Activated naive CD8-positive, alpha-beta T cell treated with anti-CD3 and anti-CD28 coated beads, Interleukin-2, amount 50 U/mL, for 24 hours (primary cell): ENCODE data around the gene ERCC5.

ENCODE experiments used
- ATAC-seq: fragments of 150-1000 bp; cut with Tn5 transposase; one replicate; pipeline ENCODE4 v1.10.0; 2021
- DNase-seq: peaks from one replicate; pipeline ENCODE4 v3.0.0; 2021
- H3K27ac Mint-ChIP-seq: one replicate; pipeline ENCODE4 v1.8.0; 2021; ENCODE audit warnings: mild to moderate bottlenecking, mixed read lengths
- H3K27me3 Mint-ChIP-seq: one replicate; pipeline ENCODE4 v1.8.0; 2021; ENCODE audit warnings: mixed read lengths
- H3K36me3 Mint-ChIP-seq: one replicate; pipeline ENCODE4 v1.8.0; 2021; ENCODE audit warnings: low read depth, mixed read lengths
- H3K4me1 Mint-ChIP-seq: one replicate; pipeline ENCODE4 v1.8.0; 2021; ENCODE audit warnings: mixed read lengths
- H3K4me3 Mint-ChIP-seq: one replicate; pipeline ENCODE4 v1.8.0; 2021; ENCODE audit warnings: mild to moderate bottlenecking, moderate library complexity, mixed read lengths
- H3K9me3 Mint-ChIP-seq: one replicate; pipeline ENCODE4 v1.8.0; 2021; ENCODE audit warnings: mixed read lengths

ERCC5 gene

DNA sequence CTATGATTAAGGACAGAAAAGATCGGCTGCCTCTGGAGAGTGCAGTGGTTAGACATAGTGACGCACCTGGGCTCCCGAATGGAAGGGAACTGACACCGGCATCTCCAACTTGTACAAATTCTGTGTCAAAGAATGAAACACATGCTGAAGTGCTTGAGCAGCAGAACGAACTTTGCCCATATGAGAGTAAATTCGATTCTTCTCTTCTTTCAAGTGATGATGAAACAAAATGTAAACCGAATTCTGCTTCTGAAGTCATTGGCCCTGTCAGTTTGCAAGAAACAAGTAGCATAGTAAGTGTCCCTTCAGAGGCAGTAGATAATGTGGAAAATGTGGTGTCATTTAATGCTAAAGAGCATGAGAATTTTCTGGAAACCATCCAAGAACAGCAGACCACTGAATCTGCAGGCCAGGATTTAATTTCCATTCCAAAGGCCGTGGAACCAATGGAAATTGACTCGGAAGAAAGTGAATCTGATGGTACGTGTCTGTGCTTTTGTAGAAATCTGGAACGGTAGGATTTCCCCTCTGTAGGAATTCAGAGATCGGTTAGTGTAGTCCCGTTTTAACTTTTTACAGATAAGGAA is 16.9 kb downstream of the ERCC5 start:
- Mint-ChIP-seq H3K27me3 (no peaks in the 10 kb centered on the region), H3K9me3 (no peaks in the 10 kb centered on the region), H3K36me3 (peaks cover 61% of the 10 kb centered on the region), H3K4me1 (peaks cover 14% of the 10 kb centered on the region), H3K4me3 (no peak overlapping the region), H3K27ac (no peak overlapping the region)
- ATAC-seq (no peak), DNase-seq (no peak)

DNA sequence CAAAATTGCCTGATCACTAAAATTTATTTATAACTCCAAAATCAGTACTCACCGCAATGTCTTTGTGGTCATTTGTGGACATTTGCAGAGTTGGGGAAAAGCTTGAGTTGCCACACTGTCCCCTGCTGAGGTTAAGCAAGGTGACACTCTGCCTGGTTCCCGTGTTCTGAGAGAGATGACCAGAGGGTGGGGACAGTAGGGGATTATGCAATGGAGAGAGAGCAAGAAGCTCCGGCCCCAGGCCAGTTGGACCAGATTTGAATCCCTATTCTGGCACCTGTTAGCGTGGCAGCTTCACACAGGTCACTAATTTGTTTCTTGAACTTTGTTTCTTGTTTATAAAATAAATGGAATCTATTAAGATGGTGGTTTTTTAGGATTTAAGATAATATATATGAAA is 17.8 kb downstream of the ERCC5 start:
- Mint-ChIP-seq H3K27ac (no peak overlapping the region), H3K36me3 (peaks cover 61% of the 10 kb centered on the region), H3K27me3 (no peaks in the 10 kb centered on the region), H3K4me3 (no peak overlapping the region), H3K4me1 (peaks cover 14% of the 10 kb centered on the region), H3K9me3 (no peaks in the 10 kb centered on the region)
- ATAC-seq = no peak
- no peak for DNase-seq

DNA sequence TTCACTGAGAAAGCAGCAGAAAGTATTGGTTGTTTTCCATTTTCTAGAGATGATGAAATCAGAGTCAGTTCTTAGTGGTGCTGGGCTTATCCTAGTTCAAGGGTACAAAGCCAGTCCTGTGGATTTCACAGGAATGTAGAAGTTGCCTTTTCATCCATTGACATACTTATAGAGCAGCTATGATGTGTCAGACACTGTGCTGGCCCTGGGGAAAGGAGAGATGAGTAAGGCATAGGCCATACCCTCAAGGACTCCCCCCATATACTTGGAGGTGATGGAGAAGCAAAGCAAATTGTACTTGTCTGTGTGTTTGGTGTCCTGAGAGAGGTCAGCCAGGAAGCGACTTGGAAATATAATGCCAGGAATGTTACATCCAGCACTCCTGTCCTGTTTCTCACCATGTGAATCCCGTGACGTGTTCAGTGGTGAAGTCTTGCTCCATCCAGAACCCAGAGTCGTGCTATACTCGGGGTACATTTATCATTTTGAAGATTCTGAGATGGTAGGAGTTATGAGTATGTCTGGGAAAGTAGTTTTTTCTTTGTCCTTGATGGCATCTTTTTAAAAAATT is 22.6 kb downstream of the ERCC5 start:
- peaks cover 33% of the 10 kb centered on the region for H3K4me1 Mint-ChIP-seq
- no peaks in the 10 kb centered on the region for H3K9me3 Mint-ChIP-seq
- peaks cover 58% of the 10 kb centered on the region for H3K36me3 Mint-ChIP-seq
- H3K27ac Mint-ChIP-seq = no peak overlapping the region
- no peaks in the 10 kb centered on the region for H3K27me3 Mint-ChIP-seq
- no peak overlapping the region for H3K4me3 Mint-ChIP-seq
- DNase-seq (no peak), ATAC-seq (peak; percentile 27)

DNA sequence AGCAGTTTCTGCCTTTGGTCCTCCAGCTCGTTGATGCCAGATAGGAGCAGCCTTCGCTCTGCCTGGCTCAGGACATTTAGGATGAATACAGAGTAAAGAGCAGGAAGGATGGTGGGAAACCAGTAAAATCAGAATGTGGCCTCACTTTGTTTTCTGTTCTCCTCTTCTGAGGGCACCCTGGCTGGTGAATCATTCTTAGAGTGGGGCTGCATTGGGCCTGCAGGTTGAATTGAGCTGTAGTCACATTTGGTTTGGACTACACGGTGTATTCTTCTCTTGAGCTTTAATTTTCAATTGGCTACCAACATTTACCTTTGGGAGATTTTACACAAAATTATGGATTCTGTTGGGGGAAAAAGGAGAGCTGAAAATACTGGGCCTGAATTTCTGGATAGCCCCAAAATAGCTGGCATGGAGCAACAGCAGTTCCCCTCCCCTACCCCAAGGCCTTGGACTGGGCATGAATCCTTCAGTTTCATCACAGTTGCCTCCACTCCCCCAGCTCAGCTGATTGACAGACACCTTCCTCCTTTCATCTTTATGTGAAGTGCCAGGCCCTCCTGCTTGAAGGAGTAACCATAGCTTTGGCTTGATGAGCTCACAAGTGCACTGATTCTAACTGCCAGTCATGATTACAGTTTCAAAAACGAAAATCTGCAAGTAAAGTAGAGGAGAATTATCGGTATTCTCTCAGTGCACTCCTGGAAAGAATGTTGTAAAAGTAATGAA is 24.3 kb downstream of the ERCC5 start:
- Mint-ChIP-seq H3K36me3 (peaks cover 53% of the 10 kb centered on the region), H3K4me3 (no peak overlapping the region), H3K9me3 (no peaks in the 10 kb centered on the region), H3K27ac (peak overlapping the region; percentile 18), H3K4me1 (peaks cover 36% of the 10 kb centered on the region), H3K27me3 (no peaks in the 10 kb centered on the region)
- DNase-seq = no peak
- peak; percentile 26 for ATAC-seq

DNA sequence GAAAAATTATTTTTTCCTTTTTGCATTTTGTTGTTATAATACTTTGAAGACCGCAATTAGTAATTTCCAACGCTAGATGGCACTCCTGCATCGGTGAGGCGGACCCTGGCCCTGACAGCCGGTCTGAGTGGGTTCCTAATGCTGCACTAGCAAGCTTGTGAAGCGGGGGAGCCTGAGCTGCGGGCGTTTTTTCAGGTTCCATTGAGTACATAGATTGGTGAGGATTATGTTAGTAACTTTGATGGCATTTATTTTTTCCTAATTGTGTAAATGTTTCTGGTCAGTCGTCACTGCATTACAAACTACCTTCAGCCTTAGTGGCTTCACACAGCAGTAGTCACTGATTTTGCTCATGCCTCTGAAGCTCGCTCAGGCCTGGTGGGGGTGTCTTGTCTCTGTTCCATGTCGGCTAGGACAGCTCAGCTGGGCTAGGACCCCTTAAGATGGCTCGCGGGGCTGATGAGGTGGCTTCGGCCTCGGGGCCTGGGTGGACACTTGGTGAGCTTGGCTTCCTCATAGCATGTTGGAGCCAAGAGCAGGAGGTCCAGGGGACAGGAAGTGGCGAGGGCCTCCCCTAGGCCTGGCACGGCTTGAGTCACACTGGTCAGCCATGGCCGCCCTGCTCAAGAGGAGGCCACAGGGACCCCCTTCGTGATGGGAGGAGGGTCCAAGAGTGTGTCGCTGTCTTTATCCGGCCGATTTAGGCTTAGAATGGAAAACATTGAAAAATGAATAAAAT is 25.0 kb downstream of the ERCC5 start:
- ATAC-seq (peak; percentile 60), DNase-seq (peak; percentile 50)
- Mint-ChIP-seq H3K36me3 (peaks cover 54% of the 10 kb centered on the region), H3K9me3 (no peaks in the 10 kb centered on the region), H3K4me3 (no peak overlapping the region), H3K27ac (peak overlapping the region; percentile 18), H3K27me3 (no peaks in the 10 kb centered on the region), H3K4me1 (peaks cover 33% of the 10 kb centered on the region)

DNA sequence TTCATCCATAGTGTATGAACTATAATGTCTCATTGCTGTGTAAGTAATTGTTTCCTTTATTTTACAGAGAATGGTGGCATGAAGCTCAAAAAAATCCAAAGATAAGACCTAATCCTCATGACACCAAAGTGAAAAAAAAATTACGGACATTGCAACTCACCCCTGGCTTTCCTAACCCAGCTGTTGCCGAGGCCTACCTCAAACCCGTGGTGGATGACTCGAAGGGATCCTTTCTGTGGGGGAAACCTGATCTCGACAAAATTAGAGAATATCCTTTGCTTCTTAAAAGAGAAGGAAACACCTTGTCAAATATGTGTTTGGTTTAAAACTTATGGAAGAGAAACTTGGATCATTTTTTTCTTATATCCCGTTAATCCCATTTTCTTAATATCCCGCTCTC is 26.3 kb downstream of the ERCC5 start:
- no peak overlapping the region for H3K4me3 Mint-ChIP-seq
- H3K27ac Mint-ChIP-seq = peak overlapping the region; percentile 58
- H3K36me3 Mint-ChIP-seq = peaks cover 57% of the 10 kb centered on the region
- no peaks in the 10 kb centered on the region for H3K9me3 Mint-ChIP-seq
- H3K4me1 Mint-ChIP-seq = peaks cover 33% of the 10 kb centered on the region
- no peak for ATAC-seq
- H3K27me3 Mint-ChIP-seq = no peaks in the 10 kb centered on the region
- no peak for DNase-seq

DNA sequence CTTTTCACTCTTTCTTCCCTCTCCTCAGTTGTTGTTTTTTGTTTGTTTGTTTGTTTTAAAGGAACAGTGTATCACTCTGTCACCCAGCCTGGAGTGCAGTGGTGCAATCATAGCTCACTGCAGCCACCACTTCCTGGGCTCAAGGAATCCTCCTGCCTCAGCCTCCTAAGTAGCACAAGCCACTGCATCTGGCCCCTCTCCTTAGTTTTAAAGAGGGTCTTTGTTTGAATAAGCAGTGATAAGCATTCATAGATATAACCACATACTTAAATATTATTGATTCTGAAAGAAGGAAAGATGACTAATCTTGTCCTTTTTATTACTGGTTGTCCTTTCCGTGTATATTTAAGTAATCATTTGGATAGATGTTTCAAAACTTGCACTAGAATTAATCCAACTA is 26.7 kb downstream of the ERCC5 start:
- Mint-ChIP-seq H3K9me3 (no peaks in the 10 kb centered on the region), H3K36me3 (peaks cover 54% of the 10 kb centered on the region), H3K27ac (peak overlapping the region; percentile 59), H3K27me3 (no peaks in the 10 kb centered on the region), H3K4me1 (peaks cover 33% of the 10 kb centered on the region), H3K4me3 (no peak overlapping the region)
- DNase-seq (no peak), ATAC-seq (peak; percentile 29)

DNA sequence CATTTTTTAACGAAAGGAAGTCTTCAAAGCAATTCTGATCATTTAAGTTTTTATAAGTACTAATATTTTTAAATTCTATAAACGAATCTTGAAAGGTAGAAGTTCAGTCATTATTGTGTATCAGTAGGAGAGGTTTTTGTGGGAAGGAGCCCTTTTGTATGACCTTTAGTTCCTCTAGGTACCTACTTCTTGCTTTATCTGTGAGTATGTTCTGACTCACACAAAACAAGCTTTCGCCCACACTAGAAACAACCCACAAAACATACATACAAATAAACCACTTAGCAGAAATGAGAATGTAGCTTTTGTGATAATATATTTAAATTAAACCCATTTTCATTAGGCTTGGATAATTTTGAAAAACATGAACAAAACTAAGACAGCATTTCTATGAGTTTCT is 27.8 kb downstream of the ERCC5 start:
- DNase-seq (no peak), ATAC-seq (peak; percentile 82)
- H3K36me3 Mint-ChIP-seq = peaks cover 50% of the 10 kb centered on the region
- H3K27me3 Mint-ChIP-seq = no peaks in the 10 kb centered on the region
- no peak overlapping the region for H3K4me3 Mint-ChIP-seq
- no peak overlapping the region for H3K27ac Mint-ChIP-seq
- H3K4me1 Mint-ChIP-seq = peaks cover 33% of the 10 kb centered on the region
- H3K9me3 Mint-ChIP-seq = no peaks in the 10 kb centered on the region

DNA sequence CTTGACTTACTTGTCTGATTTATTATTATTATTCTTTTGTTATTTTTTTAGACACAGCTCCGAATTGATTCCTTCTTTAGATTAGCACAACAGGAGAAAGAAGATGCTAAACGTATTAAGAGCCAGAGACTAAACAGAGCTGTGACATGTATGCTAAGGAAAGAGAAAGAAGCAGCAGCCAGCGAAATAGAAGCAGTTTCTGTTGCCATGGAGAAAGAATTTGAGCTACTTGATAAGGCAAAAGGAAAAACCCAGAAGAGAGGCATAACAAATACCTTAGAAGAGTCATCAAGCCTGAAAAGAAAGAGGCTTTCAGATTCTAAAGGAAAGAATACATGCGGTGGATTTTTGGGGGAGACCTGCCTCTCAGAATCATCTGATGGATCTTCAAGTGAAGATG is 29.4 kb downstream of the ERCC5 start:
- Mint-ChIP-seq H3K36me3 (peaks cover 40% of the 10 kb centered on the region), H3K27ac (no peak overlapping the region), H3K4me1 (peaks cover 27% of the 10 kb centered on the region), H3K27me3 (no peaks in the 10 kb centered on the region), H3K4me3 (no peak overlapping the region), H3K9me3 (no peaks in the 10 kb centered on the region)
- DNase-seq = no peak
- ATAC-seq = no peak

DNA sequence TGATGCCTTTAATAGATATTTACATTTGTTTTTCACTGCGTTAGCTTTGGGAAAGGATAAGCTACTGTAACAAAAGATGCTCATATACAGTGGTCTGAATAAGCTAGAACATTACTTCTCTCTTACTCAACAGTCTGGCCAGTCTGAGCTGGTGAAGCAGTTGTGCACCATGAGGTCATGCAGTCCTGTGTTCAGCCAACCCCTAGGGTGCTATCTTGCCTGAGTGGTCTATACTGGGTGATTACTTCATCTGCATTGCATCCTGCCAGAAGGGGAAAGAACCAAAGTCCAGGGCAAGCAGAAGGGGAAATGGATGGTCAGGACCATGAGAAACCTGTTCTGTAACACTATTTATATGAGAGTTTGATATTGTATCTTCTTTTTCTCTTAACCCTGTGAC is 31.5 kb downstream of the ERCC5 start:
- Mint-ChIP-seq H3K4me3 (no peak overlapping the region), H3K27me3 (no peaks in the 10 kb centered on the region), H3K4me1 (peaks cover 16% of the 10 kb centered on the region), H3K9me3 (no peaks in the 10 kb centered on the region), H3K27ac (no peak overlapping the region), H3K36me3 (peaks cover 32% of the 10 kb centered on the region)
- DNase-seq = no peak
- no peak for ATAC-seq

DNA sequence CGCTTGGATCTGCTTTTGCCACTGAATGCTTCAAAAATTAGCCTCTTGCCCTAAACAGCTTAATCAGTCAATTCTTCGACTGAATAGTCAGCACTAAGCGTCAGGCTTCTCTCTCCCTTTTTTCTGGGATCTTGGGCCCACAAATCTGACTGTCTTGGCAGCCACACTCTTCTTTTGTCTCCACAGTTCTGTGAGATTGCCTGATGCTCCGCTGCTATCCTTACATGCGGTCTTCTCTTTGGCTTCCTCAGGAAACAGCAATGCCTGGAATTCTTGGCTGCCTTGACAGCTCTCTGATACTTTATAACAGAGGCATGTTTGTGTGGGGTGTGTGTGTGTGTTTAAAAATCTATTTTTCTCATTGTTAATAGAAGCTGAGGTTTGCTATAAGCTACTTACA is 32.6 kb downstream of the ERCC5 start:
- Mint-ChIP-seq H3K4me1 (peaks cover 5% of the 10 kb centered on the region), H3K36me3 (peaks cover 22% of the 10 kb centered on the region), H3K4me3 (no peak overlapping the region), H3K27me3 (no peaks in the 10 kb centered on the region), H3K9me3 (no peaks in the 10 kb centered on the region), H3K27ac (no peak overlapping the region)
- no peak for DNase-seq
- ATAC-seq = no peak

DNA sequence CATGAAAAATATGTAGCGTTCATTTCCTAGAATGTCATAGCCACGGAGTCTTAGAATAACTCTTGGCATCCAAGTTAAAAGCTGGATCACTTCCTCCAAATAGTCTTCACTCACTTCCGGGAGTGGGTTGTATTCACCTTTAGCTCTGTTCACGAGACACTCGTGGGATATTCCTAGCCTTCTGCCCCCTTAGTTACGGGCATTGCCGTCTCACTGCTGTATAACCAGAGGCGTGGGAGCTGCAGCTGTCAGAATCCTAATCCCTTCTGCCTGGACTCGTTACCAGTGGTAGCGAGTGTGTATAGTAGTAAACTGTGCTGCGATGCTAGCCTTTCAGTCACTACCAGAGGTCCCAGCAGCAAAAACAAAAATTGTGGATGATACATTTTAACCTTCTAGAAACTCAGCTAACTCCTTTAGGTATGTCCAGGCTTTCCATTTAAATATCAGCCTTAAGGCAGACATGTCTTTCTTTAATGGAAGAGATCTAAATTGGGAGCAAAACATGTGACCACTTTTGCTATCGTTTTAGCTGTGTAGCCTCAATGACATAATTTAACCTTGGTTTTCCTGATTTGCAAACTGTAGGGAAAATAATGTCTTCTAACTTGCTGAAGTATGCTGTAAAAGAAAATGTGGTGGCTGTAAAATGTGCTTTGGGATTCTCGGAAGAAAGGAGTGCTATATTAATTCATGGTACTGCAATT is 34.1 kb downstream of the ERCC5 start:
- DNase-seq = no peak
- no peaks in the 10 kb centered on the region for H3K27me3 Mint-ChIP-seq
- no peaks in the 10 kb centered on the region for H3K4me1 Mint-ChIP-seq
- ATAC-seq = no peak
- H3K36me3 Mint-ChIP-seq = peaks cover 16% of the 10 kb centered on the region
- no peaks in the 10 kb centered on the region for H3K9me3 Mint-ChIP-seq
- H3K4me3 Mint-ChIP-seq = no peak overlapping the region
- H3K27ac Mint-ChIP-seq = peak overlapping the region; percentile 17

DNA sequence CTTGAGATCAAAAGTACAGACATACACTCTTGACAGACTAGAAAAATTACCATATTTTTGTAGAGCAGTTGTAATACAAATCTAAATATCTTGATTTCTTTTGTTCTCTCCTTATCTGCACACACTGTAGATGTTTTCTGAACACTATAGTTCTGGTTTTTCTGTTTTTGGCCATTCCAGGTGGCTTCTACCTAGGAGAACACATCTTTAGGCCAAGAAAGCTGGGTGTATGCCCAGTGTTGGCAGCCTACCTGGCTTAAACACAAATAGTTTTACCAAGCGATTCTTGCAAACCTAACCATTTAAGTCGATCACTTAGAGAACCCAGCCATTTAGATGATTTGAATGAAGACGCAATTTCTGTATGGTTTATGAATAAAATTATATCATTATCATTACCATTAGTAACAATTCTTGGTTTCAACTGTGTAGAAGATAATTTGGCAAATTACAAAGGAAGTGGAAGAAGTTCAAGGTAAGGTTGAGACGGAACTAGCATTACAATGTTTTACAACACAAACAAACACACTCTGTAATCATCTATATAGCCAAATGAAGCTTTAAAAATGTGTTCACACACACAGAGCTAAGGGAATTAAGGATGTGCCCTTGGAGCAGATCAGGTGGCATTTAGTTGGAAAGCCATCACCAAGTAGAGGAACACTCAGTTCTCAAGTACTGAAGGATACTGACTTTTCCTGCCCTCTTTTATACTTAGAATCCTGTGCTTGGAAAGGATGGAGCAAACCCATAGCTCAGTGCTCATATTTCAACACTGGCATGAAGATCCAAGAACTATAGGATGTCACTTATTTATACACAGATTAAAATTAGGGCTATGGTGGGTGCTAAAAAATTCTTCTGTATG is 36.2 kb downstream of the ERCC5 start:
- no peak overlapping the region for H3K27ac Mint-ChIP-seq
- no peaks in the 10 kb centered on the region for H3K9me3 Mint-ChIP-seq
- no peak overlapping the region for H3K4me3 Mint-ChIP-seq
- no peaks in the 10 kb centered on the region for H3K4me1 Mint-ChIP-seq
- DNase-seq (no peak), ATAC-seq (no peak)
- peaks cover 2% of the 10 kb centered on the region for H3K36me3 Mint-ChIP-seq
- H3K27me3 Mint-ChIP-seq = no peaks in the 10 kb centered on the region

DNA sequence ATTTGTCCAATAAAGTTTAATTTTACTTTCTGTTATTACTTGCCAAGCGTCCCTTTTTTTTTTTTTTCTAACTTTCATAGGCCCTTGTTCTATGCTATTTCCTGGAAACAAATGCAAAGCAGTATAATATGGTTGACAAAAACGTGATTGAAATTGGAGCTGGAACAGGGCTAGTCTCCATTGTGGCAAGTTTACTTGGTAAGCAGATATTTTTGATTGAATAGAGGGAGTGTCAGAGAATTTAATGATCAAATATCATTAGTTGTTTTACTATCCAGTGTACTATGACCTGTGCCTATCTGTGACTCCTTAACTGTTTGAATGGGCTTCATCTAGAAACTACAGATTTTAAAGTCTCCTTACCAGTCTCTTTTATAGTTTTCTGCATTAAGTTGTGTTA is 46.7 kb downstream of the ERCC5 start:
- Mint-ChIP-seq H3K27ac (no peak overlapping the region), H3K4me3 (no peak overlapping the region), H3K36me3 (no peaks in the 10 kb centered on the region), H3K4me1 (no peaks in the 10 kb centered on the region), H3K27me3 (no peaks in the 10 kb centered on the region), H3K9me3 (no peaks in the 10 kb centered on the region)
- ATAC-seq (no peak), DNase-seq (no peak)
